Myocyte (in vitro differentiated cells): ENCODE results near the gene FOLR2. TPM values are rescaled to one million over a fixed set of nuclear protein-coding genes. Genes with fewer than 3 reads are reported as not detected.
"Not testable (repeated sequence)": the region's sequence is repeated elsewhere in the genome, so short reads cannot be mapped to it uniquely, and the experiment has no call there.

ENCODE experiments used
- DNase-seq: peaks from one replicate; pipeline ENCODE4 v3.0.0-alpha.2; 2012; ENCODE audit warnings: low read depth
- polyA plus RNA-seq: library from polyadenylated mRNA; unstranded; fragments of >200 nt; gene quantifications from one replicate; pipeline ENCODE4 v1.2.1, GENCODE V29; 2012; ENCODE audit warnings: missing spikeins
- total RNA-seq: library from RNA; depleted of rRNA; stranded (reverse); fragments of >200 nt; gene quantifications from 2 replicates; pipeline ENCODE4 v1.2.3, GENCODE V29; 2014

The FOLR2 gene
- not detected in 2 replicates for total RNA-seq
- polyA plus RNA-seq = 0.11 TPM

GRCh38 chr11:72216638-72217037 is at the start of gene FOLR2:
Gene FOLR2, plus strand, starts transcription at chr11:72216794. Its CDS starts 1,791 bp downstream, at chr11:72218585.
- DNase-seq = no peak

- DNase-seq = not testable (repeated sequence)
These were observed 47.5 kb upstream of the FOLR2 start for GRCh38 chr11:72169046-72169555.

GRCh38 chr11:72169754-72170153 is 46.8 kb upstream of the FOLR2 start:
- not testable (repeated sequence) for DNase-seq

GRCh38 chr11:72172043-72172442 is 44.6 kb upstream of the FOLR2 start:
- DNase-seq = not testable (repeated sequence)

GRCh38 chr11:72173291-72173690 is 43.3 kb upstream of the FOLR2 start:
- DNase-seq = no peak

GRCh38 chr11:72174302-72175070 is 42.1 kb upstream of the FOLR2 start:
- DNase-seq = no peak

GRCh38 chr11:72177656-72178055 is 38.9 kb upstream of the FOLR2 start:
- no peak for DNase-seq

GRCh38 chr11:72179049-72179803 is 37.4 kb upstream of the FOLR2 start:
- DNase-seq = no peak

GRCh38 chr11:72179804-72180396 is 36.7 kb upstream of the FOLR2 start:
- no peak for DNase-seq

GRCh38 chr11:72180892-72181552 is 35.6 kb upstream of the FOLR2 start:
- peak; percentile 53 for DNase-seq

GRCh38 chr11:72181553-72181958 is 35.0 kb upstream of the FOLR2 start:
- DNase-seq = peak; percentile 25

GRCh38 chr11:72188267-72188666 is 28.3 kb upstream of the FOLR2 start:
- DNase-seq = no peak

- DNase-seq = peak; percentile 81
These were observed 26.9 kb upstream of the FOLR2 start for GRCh38 chr11:72189455-72190250.

GRCh38 chr11:72190631-72191071 is 25.9 kb upstream of the FOLR2 start:
- peak; percentile 77 for DNase-seq

- DNase-seq = peak; percentile 92
These were observed 24.6 kb upstream of the FOLR2 start, which contains the start of gene FOLR1 for GRCh38 chr11:72191961-72192381. Gene FOLR1, plus strand, starts transcription at chr11:72192140. Its CDS starts 34 bp downstream, at chr11:72192174.

- DNase-seq = no peak
These were observed 20.9 kb upstream of the FOLR2 start for GRCh38 chr11:72195518-72196270.

GRCh38 chr11:72201445-72201844 is 15.1 kb upstream of the FOLR2 start:
- not testable (repeated sequence) for DNase-seq

GRCh38 chr11:72202571-72202970 is 14.0 kb upstream of the FOLR2 start:
- no peak for DNase-seq

GRCh38 chr11:72203163-72203562 is 13.4 kb upstream of the FOLR2 start:
- DNase-seq = no peak
